SK-N-MC (cell line): ENCODE results near the gene DGKI.

ENCODE experiments used
- EZH2 ChIP-seq: fragments of 200-600 bp; sonication (generic); IDR thresholded peaks from one replicate; pipeline ENCODE4 v1.6.1; 2017; ENCODE audit warnings: antibody characterized with exemption
- FOXP2 ChIP-seq: optimal IDR thresholded peaks from 2 replicates; pipeline ENCODE3; 2011; ENCODE audit warnings: mild to moderate bottlenecking, moderate library complexity; ENCODE audit not compliant: insufficient read depth; ENCODE audit errors: extremely low read length, control extremely low read depth
- POLR2AphosphoS5 ChIP-seq: IDR thresholded peaks from 2 replicates; pipeline ENCODE4 v1.6.1; 2012; ENCODE audit warnings: mild to moderate bottlenecking, low read depth, low read length, borderline replicate concordance

- TF ChIP-seq EZH2 (no peak), POLR2AphosphoS5 (no peak), FOXP2 (no peak)
Measured at GRCh38 chr7:137354961-137355360, 491.8 kb downstream of the DGKI start.
